Rectal smooth muscle tissue (tissue), 1 donor: Measurements from ENCODE around the gene WIPF1.
A peak's percentile ranks its signal among the peaks of the same experiment; 100 is the strongest.

Experiments
- H3K27ac ChIP-seq: one replicate; pipeline ENCODE4 v1.7.0; 2013; ENCODE audit warnings: low read depth, low read length, inconsistent platforms
- H3K27me3 ChIP-seq: one replicate; pipeline ENCODE4 v1.7.0; 2013; ENCODE audit warnings: low read length; ENCODE audit not compliant: control insufficient read depth, insufficient read depth
- H3K36me3 ChIP-seq: one replicate; pipeline ENCODE4 v1.7.0; 2013; ENCODE audit warnings: low read length; ENCODE audit not compliant: control insufficient read depth, insufficient read depth
- H3K4me1 ChIP-seq: one replicate; pipeline ENCODE4 v1.7.0; 2013; ENCODE audit warnings: low read length; ENCODE audit not compliant: control insufficient read depth, insufficient read depth
- H3K4me3 ChIP-seq: one replicate; pipeline ENCODE4 v1.7.0; 2013; ENCODE audit warnings: low read length
- H3K9ac ChIP-seq: one replicate; pipeline ENCODE4 v1.7.0; 2013; ENCODE audit warnings: low read length

Gene WIPF1

GRCh38 chr2:174590928-174591648 is 6.5 kb downstream of the WIPF1 start:
- Histone ChIP-seq H3K36me3 (no peaks in the 10 kb centered on the region), H3K9ac (no peak overlapping the region), H3K4me3 (no peak overlapping the region), H3K4me1 (peaks cover 22% of the 10 kb centered on the region), H3K27me3 (no peaks in the 10 kb centered on the region), H3K27ac (no peak overlapping the region)

GRCh38 chr2:174590346-174590745 is 7.3 kb downstream of the WIPF1 start:
- no peaks in the 10 kb centered on the region for H3K36me3 ChIP-seq
- H3K4me3 ChIP-seq, result no peak overlapping the region
- no peaks in the 10 kb centered on the region for H3K27me3 ChIP-seq
- H3K9ac ChIP-seq, result no peak overlapping the region
- peaks cover 18% of the 10 kb centered on the region for H3K4me1 ChIP-seq
- H3K27ac ChIP-seq, result no peak overlapping the region

GRCh38 chr2:174589334-174589733 is 8.3 kb downstream of the WIPF1 start:
- no peak overlapping the region for H3K9ac ChIP-seq
- H3K4me1 ChIP-seq, result peaks cover 18% of the 10 kb centered on the region
- H3K36me3 ChIP-seq, result no peaks in the 10 kb centered on the region
- H3K27ac ChIP-seq, result no peak overlapping the region
- H3K27me3 ChIP-seq, result no peaks in the 10 kb centered on the region
- no peak overlapping the region for H3K4me3 ChIP-seq

- Histone ChIP-seq H3K9ac (no peak overlapping the region), H3K4me1 (peaks cover 11% of the 10 kb centered on the region), H3K36me3 (no peaks in the 10 kb centered on the region), H3K27ac (no peak overlapping the region), H3K4me3 (peak overlapping the region; percentile 31), H3K27me3 (no peaks in the 10 kb centered on the region)
Measured at GRCh38 chr2:174588463-174588862, 9.1 kb downstream of the WIPF1 start.

GRCh38 chr2:174587579-174587978 is 10.0 kb downstream of the WIPF1 start:
- Histone ChIP-seq H3K36me3 (no peaks in the 10 kb centered on the region), H3K4me3 (no peak overlapping the region), H3K4me1 (peaks cover 5% of the 10 kb centered on the region), H3K27ac (no peak overlapping the region), H3K9ac (no peak overlapping the region), H3K27me3 (no peaks in the 10 kb centered on the region)

GRCh38 chr2:174586418-174587295 is 10.9 kb downstream of the WIPF1 start:
- no peak overlapping the region for H3K9ac ChIP-seq
- peaks cover 8% of the 10 kb centered on the region for H3K4me1 ChIP-seq
- no peak overlapping the region for H3K27ac ChIP-seq
- no peaks in the 10 kb centered on the region for H3K27me3 ChIP-seq
- H3K36me3 ChIP-seq, result no peaks in the 10 kb centered on the region
- no peak overlapping the region for H3K4me3 ChIP-seq

GRCh38 chr2:174585657-174586252 is 11.8 kb downstream of the WIPF1 start:
- peaks cover 5% of the 10 kb centered on the region for H3K36me3 ChIP-seq
- no peak overlapping the region for H3K27ac ChIP-seq
- H3K4me1 ChIP-seq, result peaks cover 9% of the 10 kb centered on the region
- no peak overlapping the region for H3K9ac ChIP-seq
- no peaks in the 10 kb centered on the region for H3K27me3 ChIP-seq
- no peak overlapping the region for H3K4me3 ChIP-seq

GRCh38 chr2:174585146-174585545 is 12.5 kb downstream of the WIPF1 start:
- peaks cover 9% of the 10 kb centered on the region for H3K4me1 ChIP-seq
- peaks cover 5% of the 10 kb centered on the region for H3K36me3 ChIP-seq
- no peak overlapping the region for H3K4me3 ChIP-seq
- H3K27ac ChIP-seq, result no peak overlapping the region
- no peaks in the 10 kb centered on the region for H3K27me3 ChIP-seq
- no peak overlapping the region for H3K9ac ChIP-seq

GRCh38 chr2:174581491-174581890 is 16.1 kb downstream of the WIPF1 start:
- Histone ChIP-seq H3K9ac (no peak overlapping the region), H3K27ac (peak overlapping the region; percentile 27), H3K4me3 (no peak overlapping the region), H3K36me3 (peaks cover 5% of the 10 kb centered on the region), H3K4me1 (peaks cover 5% of the 10 kb centered on the region), H3K27me3 (no peaks in the 10 kb centered on the region)

GRCh38 chr2:174580951-174581350 is 16.7 kb downstream of the WIPF1 start:
- H3K4me3 ChIP-seq, result no peak overlapping the region
- H3K36me3 ChIP-seq, result peaks cover 5% of the 10 kb centered on the region
- no peak overlapping the region for H3K9ac ChIP-seq
- H3K27me3 ChIP-seq, result no peaks in the 10 kb centered on the region
- peak overlapping the region; percentile 27 for H3K27ac ChIP-seq
- peaks cover 4% of the 10 kb centered on the region for H3K4me1 ChIP-seq

- no peaks in the 10 kb centered on the region for H3K27me3 ChIP-seq
- H3K4me3 ChIP-seq, result no peak overlapping the region
- H3K9ac ChIP-seq, result no peak overlapping the region
- peaks cover 5% of the 10 kb centered on the region for H3K36me3 ChIP-seq
- H3K27ac ChIP-seq, result no peak overlapping the region
- H3K4me1 ChIP-seq, result peaks cover 12% of the 10 kb centered on the region
Measured at GRCh38 chr2:174577967-174578589, 19.5 kb downstream of the WIPF1 start.

- no peak overlapping the region for H3K4me3 ChIP-seq
- no peaks in the 10 kb centered on the region for H3K27me3 ChIP-seq
- no peak overlapping the region for H3K27ac ChIP-seq
- H3K4me1 ChIP-seq, result peaks cover 8% of the 10 kb centered on the region
- peaks cover 9% of the 10 kb centered on the region for H3K36me3 ChIP-seq
- no peak overlapping the region for H3K9ac ChIP-seq
Measured at GRCh38 chr2:174575124-174575776, 22.4 kb downstream of the WIPF1 start.
